Measurements from ENCODE around the gene CHI3L1. TPM values are rescaled to one million over a fixed set of nuclear protein-coding genes. Genes with fewer than 3 reads are reported as not detected.

Gene CHI3L1
- total RNA-seq, 4 donors from 2014 or later: 80.5 to 188 (median 107) TPM

GRCh38 chr1:203178821-203179666 is 7.5 kb downstream of the CHI3L1 start:
- no peak overlapping the region for H3K4me3 ChIP-seq (ENCODE audit: low read depth, poor library complexity, severe bottlenecking)
- WGBS, 2 donors: 95 to 96% methylated on average over 8 to 14 of the region's 14 CpGs
- DNase-seq (ENCODE audit: low spot score in 2 of 2): no peak
- no peak for TF ChIP-seq POLR2A (IDR thresholded peaks at IDR 0.05)
- no peak for TF ChIP-seq CTCF (IDR thresholded peaks at IDR 0.05)
- intact Hi-C loops (cut with DNase I; ENCODE audit: low total_unique reads): no loop called here

GRCh38 chr1:203178083-203178482 is 8.4 kb downstream of the CHI3L1 start:
- no peak for DNase-seq (ENCODE audit: low spot score in 2 of 2)
- TF ChIP-seq CTCF (IDR thresholded peaks at IDR 0.05) (no peak), POLR2A (IDR thresholded peaks at IDR 0.05) (no peak)
- no peak overlapping the region for H3K4me3 ChIP-seq (ENCODE audit: low read depth, poor library complexity, severe bottlenecking)
- intact Hi-C loops (cut with DNase I; ENCODE audit: low total_unique reads): no loop called here
- 73 to 82% methylated on average over 5 of the region's 5 CpGs for WGBS, 2 donors

GRCh38 chr1:203177470-203178039 is 8.9 kb downstream of the CHI3L1 start:
- TF ChIP-seq POLR2A (IDR thresholded peaks at IDR 0.05): no peak
- TF ChIP-seq CTCF (IDR thresholded peaks at IDR 0.05): no peak
- WGBS, 2 donors: 56 to 61% methylated on average over 9 of the region's 9 CpGs
- DNase-seq (ENCODE audit: low spot score in 2 of 2): no peak
- intact Hi-C loops (cut with DNase I; ENCODE audit: low total_unique reads): no loop called here
- no peak overlapping the region for H3K4me3 ChIP-seq (ENCODE audit: low read depth, poor library complexity, severe bottlenecking)

GRCh38 chr1:203177036-203177405 is 9.5 kb downstream of the CHI3L1 start:
- no peak overlapping the region for H3K4me3 ChIP-seq (ENCODE audit: low read depth, poor library complexity, severe bottlenecking)
- DNase-seq (ENCODE audit: low spot score in 2 of 2): no peak
- no peak for TF ChIP-seq CTCF (IDR thresholded peaks at IDR 0.05)
- no peak for TF ChIP-seq POLR2A (IDR thresholded peaks at IDR 0.05)
- intact Hi-C loops (cut with DNase I; ENCODE audit: low total_unique reads): no loop called here
- 90 to 91% methylated on average over 6 of the region's 6 CpGs for WGBS, 2 donors

- no peak for DNase-seq (ENCODE audit: low spot score in 2 of 2)
- no peak overlapping the region for H3K4me3 ChIP-seq (ENCODE audit: low read depth, poor library complexity, severe bottlenecking)
- WGBS, 2 donors: 90 to 95% methylated on average over 9 of the region's 9 CpGs
- intact Hi-C loops (cut with DNase I; ENCODE audit: low total_unique reads): no loop called here
- TF ChIP-seq CTCF (IDR thresholded peaks at IDR 0.05): no peak
- TF ChIP-seq POLR2A (IDR thresholded peaks at IDR 0.05): no peak
Measured at GRCh38 chr1:203176273-203177035, 10.1 kb downstream of the CHI3L1 start.
